Measurements from ENCODE around the gene SDK1.

The SDK1 gene

GRCh38 chr7:4154882-4155535 lies 854.0 kb downstream of the SDK1 start:
- DNase-seq (ENCODE audit: insufficient read length, low spot score): no peak
- no peak for FAIRE-seq

DNA sequence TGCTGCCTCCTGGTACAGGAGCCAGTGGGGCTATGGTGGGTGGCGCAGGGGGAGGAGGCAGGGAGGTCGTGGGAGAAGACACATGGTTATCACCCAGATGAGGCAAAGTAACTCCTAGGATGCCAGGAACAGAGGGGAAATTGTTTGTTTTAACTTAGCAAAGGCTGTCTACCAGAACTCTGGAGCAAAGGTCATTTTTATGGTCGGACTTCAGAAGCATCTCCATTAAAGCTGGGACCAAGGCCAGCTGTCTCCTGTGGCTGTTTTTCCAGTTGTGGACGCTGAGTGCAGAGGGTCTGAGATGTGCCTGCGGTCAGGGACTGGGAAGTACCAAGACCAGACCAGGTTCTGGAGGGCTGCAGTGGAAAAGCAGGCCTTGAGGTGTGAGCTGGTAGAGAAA lies 855.1 kb downstream of the SDK1 start:
- no peak for DNase-seq (ENCODE audit: insufficient read length, low spot score)
- no peak for FAIRE-seq

- DNase-seq (ENCODE audit: insufficient read length, low spot score) (no peak), FAIRE-seq (no peak)
These were observed 856.6 kb downstream of the SDK1 start for GRCh38 chr7:4157651-4158050.

DNA sequence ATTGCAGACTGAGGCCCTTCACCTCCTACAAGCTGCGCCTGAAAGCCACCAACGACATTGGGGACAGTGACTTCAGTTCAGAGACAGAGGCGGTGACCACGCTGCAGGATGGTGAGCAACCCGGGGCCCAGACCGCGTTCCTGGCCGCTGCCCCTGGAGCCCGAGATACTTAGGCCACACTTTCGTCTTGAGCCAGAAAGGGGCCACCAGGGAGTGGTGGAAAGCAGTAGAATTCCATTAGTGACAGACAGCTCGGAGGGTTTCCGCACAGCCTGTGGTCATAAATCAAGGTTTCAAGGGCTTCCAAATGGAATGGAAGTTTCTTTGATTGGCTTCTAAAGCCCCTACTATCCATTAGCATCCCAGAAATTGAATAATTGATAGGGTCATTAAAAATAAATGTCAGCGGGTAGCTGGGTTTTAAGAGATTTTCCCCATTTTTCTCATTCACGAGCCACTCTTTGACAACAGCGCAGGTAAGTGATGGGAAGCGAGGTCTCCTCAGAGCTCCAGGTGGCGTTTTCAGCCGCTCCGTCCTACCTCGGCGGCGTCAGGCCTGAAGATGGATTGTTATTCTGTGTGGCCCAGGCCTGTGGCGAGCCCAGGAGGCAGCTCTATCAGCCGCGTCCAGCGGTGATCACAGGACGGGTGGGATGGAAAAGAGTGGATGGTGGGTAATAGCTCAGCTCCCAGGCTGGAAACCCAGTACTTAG lies 857.5 kb downstream of the SDK1 start:
- DNase-seq (ENCODE audit: insufficient read length, low spot score): no peak
- no peak for FAIRE-seq

DNA sequence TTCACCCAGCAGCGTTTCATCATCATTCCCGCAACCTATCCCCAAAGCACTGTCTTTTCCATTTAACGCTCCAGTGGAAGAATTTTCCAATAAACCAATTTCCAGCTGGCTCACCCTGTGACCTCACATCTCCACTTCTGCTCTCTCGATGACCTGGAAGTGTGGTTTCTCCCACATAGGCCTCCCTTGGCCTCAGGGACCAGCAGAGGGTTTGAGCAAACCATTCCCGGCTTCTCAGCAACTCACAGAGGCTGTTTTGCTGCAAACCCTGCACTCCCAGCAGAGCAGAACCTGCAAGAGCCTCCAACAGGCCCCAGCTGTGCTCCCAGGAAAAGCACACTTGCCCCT lies 858.1 kb downstream of the SDK1 start:
- FAIRE-seq: no peak

GRCh38 chr7:4159761-4160554 lies 858.9 kb downstream of the SDK1 start:
- no peak for FAIRE-seq

More for the DNA sequence above, 858.1 kb downstream of the SDK1 start:
- DNase-seq (ENCODE audit: insufficient read length, low spot score): no peak

GRCh38 chr7:4162884-4163564 lies 862.0 kb downstream of the SDK1 start:
- DNase-seq (ENCODE audit: insufficient read length, low spot score) (no peak), FAIRE-seq (no peak)

More at GRCh38 chr7:4159761-4160554, 858.9 kb downstream of the SDK1 start:
- no peak for DNase-seq (ENCODE audit: insufficient read length, low spot score)

- FAIRE-seq (no peak), DNase-seq (ENCODE audit: insufficient read length, low spot score) (no peak)
These were observed 862.6 kb downstream of the SDK1 start for GRCh38 chr7:4163565-4164203.

GRCh38 chr7:4164556-4164955 lies 863.5 kb downstream of the SDK1 start:
- DNase-seq (ENCODE audit: insufficient read length, low spot score): no peak

GRCh38 chr7:4166340-4166739 lies 865.3 kb downstream of the SDK1 start:
- FAIRE-seq (no peak), DNase-seq (ENCODE audit: insufficient read length, low spot score) (no peak)

More at GRCh38 chr7:4164556-4164955, 863.5 kb downstream of the SDK1 start:
- FAIRE-seq: no peak

GRCh38 chr7:4166807-4167206 lies 865.8 kb downstream of the SDK1 start:
- DNase-seq (ENCODE audit: insufficient read length, low spot score): no peak
- no peak for FAIRE-seq

GRCh38 chr7:4167385-4167910 lies 866.4 kb downstream of the SDK1 start:
- DNase-seq (ENCODE audit: insufficient read length, low spot score) (no peak), FAIRE-seq (no peak)

DNA sequence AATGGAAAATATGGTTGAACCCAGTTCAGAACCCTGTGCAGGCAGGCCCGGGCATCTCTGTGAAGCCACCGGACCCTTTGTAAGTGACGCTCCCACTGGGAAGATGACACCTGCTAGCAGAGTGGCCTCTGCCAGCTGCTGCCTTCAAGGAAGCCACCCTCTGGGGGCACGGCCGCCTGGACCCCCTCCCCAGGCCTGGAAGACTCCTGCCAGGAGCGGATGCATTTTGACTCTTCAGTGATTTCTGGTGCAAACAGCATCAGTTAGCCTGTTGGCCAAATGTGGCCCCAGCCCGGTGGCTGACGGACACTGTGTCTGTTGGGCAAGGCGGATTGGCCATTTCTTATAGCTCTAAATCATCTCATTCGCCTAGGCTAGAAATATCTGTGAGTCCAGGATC lies 867.0 kb downstream of the SDK1 start:
- FAIRE-seq (no peak), DNase-seq (ENCODE audit: insufficient read length, low spot score) (no peak)

GRCh38 chr7:4168541-4168940 lies 867.5 kb downstream of the SDK1 start:
- no peak for FAIRE-seq
- DNase-seq (ENCODE audit: insufficient read length, low spot score): no peak

DNA sequence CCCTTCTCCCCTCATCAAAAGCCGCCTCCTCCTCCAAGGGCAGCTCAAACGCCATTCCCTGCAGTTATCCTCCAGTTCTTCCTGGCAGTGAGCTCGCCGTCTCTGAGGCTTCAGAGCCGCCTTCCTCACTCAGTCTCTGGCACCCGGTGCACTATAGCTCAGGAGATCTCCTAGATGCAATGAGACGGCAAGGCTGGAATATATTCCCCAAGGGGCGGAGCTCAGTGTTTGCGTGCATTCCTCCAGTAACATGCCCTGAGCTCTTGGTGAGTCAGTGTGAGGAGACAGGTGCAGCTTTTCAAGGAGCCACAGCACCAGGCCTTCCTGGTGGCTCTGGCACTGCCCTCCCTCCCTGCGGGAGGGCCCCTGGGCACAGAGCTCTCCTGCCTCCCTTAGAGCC lies 868.4 kb downstream of the SDK1 start:
- FAIRE-seq: no peak
- no peak for DNase-seq (ENCODE audit: insufficient read length, low spot score)

- no peak for FAIRE-seq
- no peak for DNase-seq (ENCODE audit: insufficient read length, low spot score)
These were observed 870.1 kb downstream of the SDK1 start for GRCh38 chr7:4170997-4171786.

DNA sequence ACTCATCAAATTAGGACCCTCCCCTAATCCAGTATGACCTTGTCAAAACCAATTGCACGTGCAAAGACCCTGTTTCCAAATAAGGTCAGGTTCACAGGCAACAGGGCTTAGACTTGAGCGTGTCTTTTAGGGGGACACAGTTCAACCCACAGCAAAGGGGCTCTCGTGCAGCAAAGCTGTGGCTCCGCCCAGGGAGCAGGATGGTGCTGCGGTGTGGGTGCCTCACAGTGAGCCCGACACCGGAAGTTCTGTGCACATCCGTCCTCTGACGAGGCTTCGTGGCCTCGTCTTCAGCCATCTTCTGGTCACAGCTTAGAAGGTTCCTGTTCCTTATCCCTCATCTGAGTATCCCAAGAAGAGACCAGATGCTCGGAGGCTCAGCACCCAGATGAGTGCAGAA lies 871.8 kb downstream of the SDK1 start:
- FAIRE-seq (no peak), DNase-seq (ENCODE audit: insufficient read length, low spot score) (no peak)

- FAIRE-seq (no peak), DNase-seq (ENCODE audit: insufficient read length, low spot score) (no peak)
These were observed 872.6 kb downstream of the SDK1 start for GRCh38 chr7:4173615-4174014.

DNA sequence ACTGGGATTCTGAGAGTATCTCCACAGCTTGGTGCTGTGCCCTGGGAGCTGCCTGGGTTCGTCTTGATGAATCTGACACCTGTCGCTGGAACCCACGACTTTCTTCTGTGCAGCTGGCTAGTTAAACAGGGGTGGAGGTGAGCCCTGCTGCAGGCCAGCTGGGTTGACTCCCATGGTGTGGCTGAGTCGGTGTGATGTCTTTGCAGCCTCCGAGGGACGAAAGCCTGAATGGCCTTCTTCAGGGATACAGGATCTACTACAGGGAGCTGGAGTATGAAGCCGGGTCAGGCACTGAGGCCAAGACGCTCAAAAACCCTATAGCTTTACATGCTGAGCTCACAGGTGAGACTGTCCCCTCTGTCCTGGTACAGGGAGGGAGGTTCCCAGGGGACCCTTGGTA lies 873.0 kb downstream of the SDK1 start:
- DNase-seq (ENCODE audit: insufficient read length, low spot score) (no peak), FAIRE-seq (no peak)

DNA sequence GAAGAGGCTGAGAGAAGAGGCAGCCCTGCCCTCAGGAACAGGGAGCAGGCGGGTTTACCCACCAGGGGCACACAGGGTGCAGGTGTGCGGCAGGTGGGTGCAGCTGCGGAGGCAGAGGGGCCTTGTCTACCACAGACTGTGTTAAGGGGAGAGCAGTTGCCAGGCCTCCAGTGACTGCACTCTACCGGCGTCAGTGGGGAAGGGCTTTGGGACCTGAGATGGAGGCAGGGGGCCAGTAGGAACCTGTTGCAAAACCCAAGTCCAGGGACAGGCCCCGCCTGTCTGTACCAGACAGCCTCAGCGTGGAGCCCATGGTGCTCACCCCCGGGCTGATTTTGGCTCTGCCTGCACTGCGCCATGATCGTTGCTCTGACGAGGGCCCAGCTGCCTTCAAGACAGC lies 873.4 kb downstream of the SDK1 start:
- FAIRE-seq (no peak), DNase-seq (ENCODE audit: insufficient read length, low spot score) (no peak)

Data from GM19239 (cell line).